GM04503 (cell line): Measurements from ENCODE around the gene SRXN1.
"Not testable (repeated sequence)": the region's sequence is repeated elsewhere in the genome, so short reads cannot be mapped to it uniquely, and the experiment has no call there.

Source experiments
- DNase-seq: peaks from one replicate; pipeline ENCODE4 v3.0.0-alpha.2; 2012; ENCODE audit warnings: low read depth

SRXN1 gene

DNA sequence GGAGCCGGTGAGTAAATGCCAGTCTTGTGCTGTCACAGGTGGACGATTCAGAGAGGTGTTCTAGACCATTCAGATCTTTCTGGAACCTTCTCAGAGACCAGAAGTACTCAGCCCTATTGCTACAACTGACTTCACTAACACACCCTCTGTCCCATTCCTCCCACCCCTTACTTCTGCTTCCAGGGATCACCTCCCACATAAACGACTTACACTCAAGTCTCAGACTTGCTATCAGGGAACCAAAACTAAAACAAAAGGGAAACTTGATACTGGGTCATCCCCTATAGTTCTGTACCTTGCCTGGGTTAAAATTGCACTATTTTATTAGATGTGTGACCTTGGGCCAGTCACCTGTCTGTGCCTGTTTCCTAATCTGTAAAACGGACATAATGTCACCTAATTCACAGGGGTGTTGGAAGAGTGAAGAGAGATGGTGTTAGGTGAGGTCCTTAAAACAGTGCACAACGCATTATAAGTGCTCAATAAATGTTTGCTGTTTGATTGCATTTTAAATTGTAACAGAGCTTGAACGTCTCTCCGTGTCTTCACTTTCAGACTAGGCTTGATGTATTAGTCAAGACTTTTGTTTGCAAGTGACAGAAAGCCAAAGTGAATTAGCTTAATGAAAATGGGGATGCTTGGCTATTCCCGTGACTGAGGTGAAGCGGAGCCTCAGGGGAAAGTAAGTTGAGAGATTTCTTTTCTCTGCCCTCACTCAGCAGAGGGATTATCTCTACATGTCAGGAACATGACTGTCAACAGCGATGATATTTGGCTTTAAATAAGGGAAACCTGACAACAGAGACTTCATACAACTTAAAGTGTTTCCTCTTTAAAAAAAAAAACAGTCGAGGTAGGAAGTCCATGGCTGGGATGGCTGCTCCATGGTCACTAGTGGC lies 3.0 kb upstream of the SRXN1 start:
- DNase-seq, result no peak

- DNase-seq, result no peak
Observed at GRCh38 chr20:654417-654750, 1.4 kb upstream of the SRXN1 start.

DNA sequence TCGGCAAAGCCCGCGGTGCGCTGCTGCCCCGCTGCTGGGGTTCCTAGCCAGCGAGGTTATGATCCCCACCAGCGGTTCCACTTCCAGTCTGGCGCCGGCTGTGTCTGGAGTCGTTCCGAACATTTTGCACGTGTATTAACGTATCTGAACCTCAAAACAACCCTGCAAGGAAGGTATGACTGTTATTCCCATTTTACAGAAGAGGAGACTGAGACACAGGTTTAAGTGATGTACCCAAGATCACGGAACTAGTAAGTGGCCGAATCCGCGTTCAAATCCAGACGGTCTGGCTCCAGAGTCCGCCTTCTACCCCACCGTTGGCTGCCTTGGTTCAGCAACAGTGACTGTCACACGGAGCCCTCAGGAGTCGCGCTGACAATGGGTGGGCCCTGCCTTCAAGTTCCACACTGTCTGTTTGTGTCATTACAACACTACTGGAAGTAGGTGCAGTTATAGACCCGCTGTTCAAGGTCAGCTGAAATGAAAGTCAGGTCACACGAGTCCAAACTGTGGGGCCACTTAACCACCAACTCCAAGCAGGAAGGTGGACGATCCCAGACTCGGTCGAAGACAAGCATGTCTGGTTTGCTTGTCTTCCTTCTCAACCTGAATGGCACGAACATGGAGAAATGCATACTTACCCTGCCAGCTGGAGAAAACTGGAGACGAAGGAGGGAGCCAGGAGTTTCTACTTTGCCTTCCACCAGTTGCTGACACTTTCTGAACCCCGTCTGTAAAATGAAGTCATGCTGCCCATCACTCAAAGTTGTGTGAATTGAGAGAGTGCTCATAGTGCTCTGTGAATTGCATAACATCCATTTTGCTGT lies 803 bp upstream of the SRXN1 start:
- no peak for DNase-seq

DNA sequence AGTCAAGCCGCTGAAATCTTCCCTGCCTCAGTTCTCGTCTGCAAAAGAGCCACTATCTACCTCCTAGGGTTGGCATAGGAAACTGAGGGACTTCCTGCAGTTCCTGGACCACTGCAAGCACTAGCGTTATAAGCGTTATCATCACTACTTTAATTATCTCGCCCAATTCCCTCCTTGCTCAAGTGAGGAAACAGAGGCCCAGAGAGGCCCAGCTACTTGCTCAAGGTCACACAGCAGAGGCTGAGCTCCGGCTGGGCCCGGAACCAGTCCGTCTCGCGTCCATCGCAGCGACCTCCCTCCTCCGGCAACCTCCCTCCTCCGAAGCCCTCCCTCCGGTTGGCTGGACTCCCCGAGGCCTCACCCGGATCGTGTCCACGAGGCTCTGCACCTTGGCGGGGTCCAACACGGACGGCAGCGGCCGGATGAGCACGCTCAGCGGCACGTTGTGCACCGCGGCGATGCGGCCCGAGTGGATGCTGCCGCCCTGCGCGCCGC lies 338 bp downstream of the SRXN1 start:
- no peak for DNase-seq

DNA sequence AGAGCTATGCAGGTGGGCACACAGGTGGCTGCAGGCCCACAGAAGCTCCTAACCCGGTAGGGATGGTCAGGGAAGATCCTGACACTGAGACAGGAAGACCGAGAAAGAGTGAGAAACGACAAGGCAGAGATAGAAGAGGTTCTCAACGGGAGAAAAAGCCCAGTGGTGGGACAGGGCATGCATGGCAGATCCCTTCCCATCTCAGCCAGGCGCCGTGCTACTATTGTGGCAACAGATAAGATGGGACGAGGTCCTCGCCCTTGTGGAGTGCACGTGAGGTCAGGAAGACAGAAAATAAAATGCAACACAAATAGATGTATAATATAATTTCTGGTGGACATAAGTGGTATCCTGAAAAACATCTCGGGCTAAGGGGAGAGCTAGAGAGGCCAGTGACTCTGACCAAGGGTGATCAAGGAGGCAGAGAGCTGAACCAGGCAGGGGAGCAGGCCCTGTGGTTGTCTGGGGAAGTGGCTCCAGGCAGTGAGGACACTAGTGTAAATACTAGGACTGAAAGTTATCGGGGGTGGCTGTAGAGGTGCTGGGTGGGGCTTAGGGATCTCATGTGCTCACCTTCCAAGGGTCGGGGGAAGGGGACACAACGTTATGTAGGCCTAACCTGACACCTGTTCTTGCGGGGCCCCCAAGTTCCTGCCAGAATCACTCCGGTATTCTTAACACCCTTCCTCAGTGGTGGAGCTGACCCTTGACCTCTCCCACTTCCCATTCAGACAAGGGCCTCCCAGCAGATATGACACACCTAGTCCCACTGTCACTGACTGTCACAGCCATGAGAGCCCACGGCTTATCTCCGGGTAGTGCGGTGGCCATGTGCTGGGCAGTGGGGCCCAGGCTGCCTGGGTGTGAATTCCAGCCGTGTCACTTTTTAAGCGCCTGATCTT lies 1.0 kb downstream of the SRXN1 start:
- no peak for DNase-seq

GRCh38 chr20:650954-651353 lies 2.0 kb downstream of the SRXN1 start:
- DNase-seq, result no peak

DNA sequence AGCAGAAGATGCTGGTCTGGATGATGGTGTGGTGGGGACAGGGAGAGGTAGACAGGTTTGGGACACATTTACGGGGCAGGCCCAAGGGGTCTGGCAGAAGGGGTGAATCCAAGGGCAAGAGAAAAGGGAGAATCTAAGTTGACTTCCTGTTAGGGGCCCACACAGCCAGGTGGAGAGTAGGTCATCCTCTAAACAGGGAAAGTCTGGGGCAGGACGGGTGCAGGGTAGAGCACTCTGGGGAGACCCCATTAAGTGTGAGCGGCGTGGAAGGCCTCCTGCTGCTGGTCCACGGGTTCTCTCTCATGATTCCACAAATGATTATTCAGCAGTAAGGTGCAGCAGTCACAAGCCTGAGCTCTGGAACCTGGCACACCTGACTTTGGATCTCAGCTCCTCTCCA lies 2.7 kb downstream of the SRXN1 start:
- DNase-seq, result no peak

DNA sequence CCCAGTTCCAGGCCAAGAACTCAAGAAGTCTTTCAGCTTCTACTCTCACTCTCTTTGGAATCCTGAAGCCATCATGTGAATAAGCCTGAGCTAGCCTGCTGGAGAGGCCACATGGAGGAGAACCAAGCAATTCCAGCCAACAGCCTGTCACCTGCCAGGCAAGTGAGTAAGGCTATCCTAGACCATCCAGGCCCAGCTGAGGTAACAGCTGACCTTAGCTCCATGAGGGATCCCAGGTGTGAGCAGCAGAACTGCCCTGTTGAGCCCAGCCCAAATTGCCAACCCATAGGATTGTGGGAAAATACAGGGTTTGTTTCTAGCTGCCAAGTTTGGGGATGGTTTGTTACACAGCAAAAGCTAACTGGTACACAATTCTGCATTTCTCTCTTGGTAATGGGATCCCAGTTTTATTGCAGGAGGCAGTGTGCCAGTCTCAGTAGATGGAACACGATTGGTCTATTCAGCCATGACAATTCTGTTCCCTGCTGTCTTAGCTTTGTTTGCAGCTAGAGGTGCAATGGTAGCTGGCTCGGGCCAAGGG lies 5.5 kb downstream of the SRXN1 start:
- DNase-seq, result no peak

GRCh38 chr20:646868-647233 lies 6.1 kb downstream of the SRXN1 start:
- no peak for DNase-seq

GRCh38 chr20:646107-646867 lies 6.7 kb downstream of the SRXN1 start:
- no peak for DNase-seq

DNA sequence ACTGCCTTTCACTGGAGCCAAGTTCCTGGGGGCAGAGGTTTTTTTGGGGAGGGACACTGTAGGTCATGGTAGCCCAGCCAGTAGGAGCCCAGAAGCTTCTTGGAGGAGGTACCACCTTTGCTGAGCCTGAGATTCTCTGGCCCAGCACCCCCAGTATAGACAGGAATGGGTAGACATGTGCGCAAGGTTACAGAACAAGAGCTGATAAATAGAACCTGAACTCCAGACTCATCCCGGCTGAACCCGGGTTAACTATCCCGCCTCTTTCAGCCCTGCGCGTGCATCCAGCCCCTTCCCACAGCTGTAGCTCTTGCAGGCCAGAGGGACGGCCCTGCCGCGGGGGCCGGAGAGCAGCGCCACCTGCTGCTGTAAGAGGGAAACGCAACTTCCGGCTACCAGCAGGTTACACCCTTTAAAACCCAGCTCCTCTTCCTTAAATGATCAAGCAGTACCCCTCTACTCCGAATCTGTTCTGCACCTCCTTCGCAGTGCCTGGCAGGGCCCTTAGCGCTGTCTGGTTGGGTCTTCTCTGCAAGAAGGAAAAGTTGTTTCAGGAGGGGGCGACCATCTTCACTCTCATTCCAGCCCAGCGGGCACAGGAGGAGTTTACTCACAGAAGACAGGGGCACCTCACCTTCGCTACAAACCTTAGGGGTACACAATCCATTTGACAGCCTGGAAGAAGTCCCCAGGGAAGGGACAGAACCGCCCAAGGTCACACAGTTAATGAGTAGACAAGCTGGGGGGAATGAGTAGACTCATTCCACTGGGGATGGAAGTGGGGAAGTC lies 7.5 kb downstream of the SRXN1 start:
- DNase-seq, result no peak

GRCh38 chr20:644692-645317 lies 8.2 kb downstream of the SRXN1 start:
- DNase-seq, result no peak

- no peak for DNase-seq
Observed at GRCh38 chr20:642398-643174, 10.4 kb downstream of the SRXN1 start.

- DNase-seq, result not testable (repeated sequence)
Observed at GRCh38 chr20:642013-642397, 11.0 kb downstream of the SRXN1 start.

DNA sequence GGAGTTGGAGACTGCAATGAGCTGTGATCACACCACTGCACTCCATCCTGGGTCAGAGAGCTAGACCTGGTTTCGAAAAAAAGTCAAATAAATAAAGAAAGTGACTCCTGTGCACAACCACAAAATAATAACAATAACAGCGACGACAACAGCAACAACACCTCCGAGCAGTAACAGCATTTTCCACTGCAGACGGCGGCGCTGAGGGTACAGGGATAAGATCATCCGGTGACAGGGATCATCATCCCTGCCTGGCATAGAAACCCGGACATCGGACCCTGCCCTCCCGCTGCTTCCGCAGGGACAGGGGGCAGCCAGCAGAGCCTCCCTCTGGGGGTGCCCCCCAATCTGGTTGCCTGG lies 11.5 kb downstream of the SRXN1 start:
- DNase-seq, result no peak

- no peak for DNase-seq
Observed at GRCh38 chr20:640674-641515, 12.1 kb downstream of the SRXN1 start.

- no peak for DNase-seq
Observed at GRCh38 chr20:638579-638978, 14.4 kb downstream of the SRXN1 start.

DNA sequence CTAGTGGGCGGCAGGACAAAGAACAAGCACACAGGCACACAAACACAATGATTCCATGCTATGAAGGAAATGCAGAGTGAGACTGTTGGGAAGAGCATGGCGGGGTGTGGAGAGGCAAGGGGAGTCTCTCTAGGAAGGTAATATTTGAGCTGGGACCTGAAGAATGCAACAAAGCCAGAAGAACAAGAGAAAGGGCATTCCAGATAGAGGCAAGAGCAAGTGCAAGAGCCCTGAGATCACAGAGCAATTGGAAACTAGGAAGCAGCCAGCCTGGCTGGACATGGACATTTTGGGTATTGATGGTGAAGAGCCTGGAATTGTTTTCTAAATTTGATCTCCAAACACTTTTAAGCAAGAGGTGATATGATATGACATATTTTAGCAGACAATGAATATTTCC lies 15.4 kb downstream of the SRXN1 start:
- no peak for DNase-seq
